Kidney tubule cell (primary cell): ENCODE measurements around the gene RAP1A.
"Not testable (repeated sequence)": the region's sequence is repeated elsewhere in the genome, so short reads cannot be mapped to it uniquely, and the experiment has no call there.

ENCODE experiments used
- DNase-seq: peaks from one replicate; pipeline ENCODE4 v3.0.0-alpha.2; 2018; ENCODE audit warnings: low spot score

The RAP1A gene

GRCh38 chr1:111597426-111597825 lies 22.2 kb upstream of the RAP1A start:
- no peak for DNase-seq

DNA sequence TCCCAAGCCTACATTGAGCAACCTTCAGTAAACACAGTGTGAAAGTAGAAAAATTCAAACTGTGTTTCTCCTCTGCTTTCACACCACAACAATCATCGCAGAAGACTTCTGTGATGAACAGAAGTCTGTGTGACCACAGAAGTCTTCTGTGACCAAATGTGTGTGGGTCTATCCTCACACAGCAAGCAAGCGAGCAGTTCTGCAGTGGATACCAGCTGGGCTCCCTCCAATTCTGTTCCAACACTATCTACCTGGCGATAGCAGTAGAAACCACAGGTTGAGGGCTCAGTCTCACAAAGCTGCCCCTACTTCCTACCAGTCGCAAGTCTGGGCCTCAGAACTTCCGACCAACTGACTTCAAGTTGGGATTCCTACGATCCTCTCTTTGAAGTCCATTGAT lies 21.0 kb upstream of the RAP1A start:
- no peak for DNase-seq

DNA sequence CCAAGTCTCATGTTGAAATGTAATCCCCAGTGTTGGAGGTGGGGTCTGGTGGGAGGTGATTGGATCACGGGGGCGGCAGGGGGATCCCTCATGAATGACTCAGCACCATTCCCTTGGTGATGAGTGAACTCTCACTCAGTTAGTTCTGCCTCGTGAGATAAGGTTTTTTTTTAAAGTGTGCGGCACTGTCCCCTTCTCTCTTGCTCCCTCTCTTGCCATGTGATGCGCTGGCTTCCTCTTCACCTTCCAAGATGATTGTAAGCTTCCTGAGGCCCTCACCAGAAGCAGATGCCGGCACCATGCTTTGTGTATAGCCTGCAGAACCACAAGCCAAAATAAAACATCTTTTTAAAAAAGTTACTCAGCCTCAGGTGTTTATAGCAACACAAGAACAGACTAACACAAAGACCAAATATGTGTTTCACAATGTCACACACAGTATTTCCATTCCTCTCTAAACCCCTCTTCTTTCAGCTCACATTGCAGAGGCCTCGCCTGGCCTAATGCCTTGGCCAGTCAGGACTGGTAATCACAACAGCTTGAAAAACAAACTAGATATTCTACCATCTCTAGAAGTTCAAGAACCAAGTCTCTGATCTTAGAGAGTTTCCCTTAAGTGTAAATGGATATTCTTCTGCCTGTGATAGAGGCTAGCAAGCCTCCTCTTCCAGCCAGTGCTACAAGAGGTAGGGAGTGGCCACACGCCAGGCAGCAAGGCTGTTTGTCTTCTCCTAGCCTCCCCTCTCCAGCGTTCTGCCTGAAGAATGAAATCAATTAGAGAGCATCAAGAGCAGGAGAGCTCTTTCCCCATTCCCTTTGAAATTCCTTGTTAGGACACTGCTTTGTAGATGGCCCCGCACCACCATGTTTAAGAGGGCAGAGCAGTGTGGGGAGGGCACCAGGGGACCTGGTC lies 19.6 kb upstream of the RAP1A start:
- no peak for DNase-seq

DNA sequence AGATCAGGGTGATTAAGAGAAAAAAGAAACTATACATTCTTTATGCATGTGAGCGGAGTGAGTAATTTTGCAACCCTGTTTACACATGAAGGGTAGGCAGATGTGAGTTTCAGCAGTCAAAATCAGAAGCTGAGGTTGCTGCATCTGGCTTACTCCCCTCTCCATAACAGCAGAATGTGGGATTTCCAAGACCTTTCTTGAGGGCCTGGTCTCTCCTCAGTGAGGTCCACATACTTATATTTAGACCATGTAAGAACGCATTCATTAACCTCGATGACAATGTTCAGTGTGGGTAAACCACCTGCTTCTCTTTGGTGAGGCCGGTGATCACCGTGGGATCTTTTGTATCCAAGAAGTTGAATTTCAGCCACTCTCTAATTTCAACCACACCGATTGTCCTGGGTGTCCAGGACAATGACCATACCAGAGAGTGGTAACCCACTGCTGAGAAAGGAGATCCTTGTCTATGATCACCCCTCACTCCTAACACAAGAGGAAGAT lies 18.7 kb upstream of the RAP1A start:
- DNase-seq = no peak

DNA sequence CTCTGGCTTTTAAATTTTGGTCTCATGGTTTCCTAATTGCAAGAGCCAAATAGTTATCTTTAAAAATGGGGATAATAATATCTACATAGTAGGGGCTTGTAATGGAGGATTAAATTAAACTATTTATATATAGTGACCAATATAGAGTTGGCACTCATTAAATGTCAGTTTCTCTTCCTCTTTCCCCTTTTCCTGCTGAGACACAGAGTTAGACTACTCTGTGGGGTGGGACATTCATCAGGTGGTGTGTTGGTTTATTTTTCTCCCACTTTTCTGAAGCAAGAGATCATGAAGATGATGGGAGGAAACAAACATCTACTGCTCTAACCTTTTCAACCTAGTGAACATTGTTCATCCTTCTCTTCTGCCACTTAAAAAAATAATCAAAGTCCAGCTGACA lies 17.3 kb upstream of the RAP1A start:
- DNase-seq = no peak

- DNase-seq = no peak
Measured at GRCh38 chr1:111602974-111603373, 16.6 kb upstream of the RAP1A start.

GRCh38 chr1:111603979-111604378 lies 15.6 kb upstream of the RAP1A start:
- no peak for DNase-seq

DNA sequence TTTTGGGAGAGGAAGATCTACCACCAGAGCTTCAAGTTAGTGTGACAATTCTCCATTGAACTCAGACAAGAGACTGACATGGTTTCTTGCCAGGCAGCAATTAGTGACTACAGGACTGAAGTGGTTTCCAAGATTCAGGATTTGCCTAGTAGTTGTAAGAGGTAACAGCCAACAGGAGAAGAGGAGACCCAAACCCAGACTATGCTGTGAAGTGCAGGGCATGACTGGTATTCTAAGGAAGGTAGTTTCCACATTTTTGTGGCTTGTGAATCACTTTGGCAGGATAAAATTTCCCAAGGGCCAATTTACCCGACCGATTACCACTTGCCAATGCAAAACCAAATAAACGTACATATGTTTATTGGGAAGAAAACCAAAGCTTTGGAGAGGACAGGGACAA lies 14.7 kb upstream of the RAP1A start:
- peak; percentile 88 for DNase-seq

DNA sequence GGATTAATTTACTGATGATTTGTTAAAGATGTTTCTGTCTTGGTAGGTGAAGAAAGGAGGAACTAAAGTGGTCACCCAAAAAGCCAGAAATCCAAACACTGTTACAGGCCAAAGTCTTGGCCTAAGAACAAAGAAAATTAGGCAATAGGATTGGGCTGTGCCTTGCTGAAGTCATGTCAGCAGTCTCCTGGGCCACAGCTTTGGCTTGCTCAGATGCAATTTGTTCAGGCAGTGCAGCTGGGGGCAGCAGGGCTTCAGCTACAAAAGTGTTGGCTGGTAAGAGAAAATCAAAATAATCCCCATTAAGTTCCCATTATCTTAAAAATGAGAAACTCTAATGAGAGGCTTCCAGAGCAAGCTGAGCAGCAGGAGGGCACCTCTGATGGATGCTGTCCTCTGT lies 14.0 kb upstream of the RAP1A start:
- no peak for DNase-seq

DNA sequence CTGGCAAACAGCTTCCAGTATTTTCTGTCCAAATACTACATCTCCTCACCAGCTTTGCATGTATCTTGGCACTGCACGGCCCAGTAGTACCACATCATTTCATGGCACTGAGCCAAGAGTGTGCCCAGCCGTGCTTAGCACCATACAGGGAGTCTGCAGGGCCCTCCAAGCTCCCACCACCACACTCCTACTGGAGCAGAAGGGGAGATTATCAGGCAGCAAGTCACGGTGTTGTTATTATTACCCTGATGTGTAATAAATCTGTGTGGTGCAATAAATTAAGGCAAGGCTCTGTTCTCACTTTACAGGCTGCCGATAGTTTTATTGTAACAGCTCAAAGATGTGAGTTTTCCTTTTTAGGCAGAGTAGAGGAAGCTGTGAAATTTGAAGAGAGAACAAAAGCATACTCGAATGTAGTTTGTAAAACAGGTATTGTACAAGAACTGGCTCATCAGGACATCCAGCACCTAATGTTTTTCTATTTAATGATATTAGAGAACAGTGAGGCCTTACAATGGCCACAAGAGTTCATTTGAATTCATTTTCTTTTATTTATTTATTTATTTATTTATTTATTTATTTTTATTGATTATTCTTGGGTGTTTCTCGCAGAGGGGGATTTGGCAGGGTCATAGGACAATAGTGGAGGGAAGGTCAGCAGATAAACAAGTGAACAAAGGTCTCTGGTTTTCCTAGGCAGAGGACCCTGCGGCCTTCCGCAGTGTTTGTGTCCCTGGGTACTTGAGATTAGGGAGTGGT lies 13.0 kb upstream of the RAP1A start:
- DNase-seq = peak; percentile 61

GRCh38 chr1:111608528-111608927 lies 11.1 kb upstream of the RAP1A start:
- not testable (repeated sequence) for DNase-seq

DNA sequence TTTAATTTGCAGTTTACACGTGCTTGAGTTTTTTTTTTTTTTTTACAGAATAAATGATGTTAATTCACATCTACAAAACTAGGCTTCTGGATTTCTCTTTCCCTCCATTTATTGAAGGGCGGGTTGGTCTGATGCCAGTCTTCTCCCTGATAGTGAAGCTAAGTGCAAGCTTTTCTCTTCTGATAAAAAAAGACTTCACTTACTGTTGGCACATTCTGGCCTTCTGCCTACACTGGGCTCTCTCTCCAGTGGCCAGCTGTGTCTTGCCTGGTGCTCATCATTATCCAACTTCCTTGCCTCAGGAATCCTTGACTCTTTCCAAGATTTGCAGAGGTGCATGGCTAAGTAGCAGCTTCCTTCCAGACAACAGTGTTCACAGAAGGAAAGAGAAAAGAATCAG lies 7.6 kb upstream of the RAP1A start:
- DNase-seq = no peak

DNA sequence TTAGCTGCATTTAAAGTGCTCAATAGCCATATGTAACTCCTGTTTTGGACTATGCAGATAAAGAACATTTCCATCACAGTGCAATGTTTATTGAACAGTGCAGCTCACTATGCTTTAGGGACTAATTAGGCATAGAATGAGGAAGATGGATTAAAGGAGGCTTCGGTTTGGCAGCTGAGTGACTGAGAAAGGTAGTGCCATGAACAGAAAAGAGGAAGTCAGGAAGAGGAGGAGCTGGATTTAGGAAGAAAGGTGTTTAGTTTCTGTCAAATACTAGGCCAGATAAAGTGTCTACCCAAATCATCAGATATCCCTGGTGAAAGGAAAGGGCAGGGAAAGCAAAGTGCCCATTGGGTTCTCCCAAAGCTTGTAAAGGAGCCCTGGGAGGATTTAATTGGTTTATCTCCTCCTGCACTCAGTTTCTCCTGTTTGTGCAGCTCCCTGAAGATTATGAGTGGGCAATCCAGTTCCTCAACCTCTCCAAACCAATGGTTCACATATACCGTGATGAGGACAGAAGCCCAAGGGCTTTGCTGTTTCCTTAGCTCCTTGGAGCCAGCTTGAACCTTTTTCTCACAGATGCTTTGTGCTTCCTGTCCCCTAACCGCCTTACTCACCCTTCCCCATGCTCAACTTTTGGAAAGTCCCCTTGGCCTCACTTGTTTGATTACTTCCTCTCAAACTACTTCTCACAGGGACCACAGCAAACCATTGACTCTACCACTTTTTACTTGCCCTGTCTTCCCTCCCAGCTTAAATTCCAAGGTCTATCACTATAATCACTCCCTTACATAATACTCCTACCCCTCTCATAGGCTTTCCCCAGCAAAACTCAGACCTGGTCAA lies 3.5 kb upstream of the RAP1A start:
- peak; percentile 49 for DNase-seq

- no peak for DNase-seq
Measured at GRCh38 chr1:111618081-111618480, 1.5 kb upstream of the RAP1A start.

GRCh38 chr1:111618961-111619634 lies 491 bp upstream of the RAP1A start:
- peak; percentile 17 for DNase-seq

DNA sequence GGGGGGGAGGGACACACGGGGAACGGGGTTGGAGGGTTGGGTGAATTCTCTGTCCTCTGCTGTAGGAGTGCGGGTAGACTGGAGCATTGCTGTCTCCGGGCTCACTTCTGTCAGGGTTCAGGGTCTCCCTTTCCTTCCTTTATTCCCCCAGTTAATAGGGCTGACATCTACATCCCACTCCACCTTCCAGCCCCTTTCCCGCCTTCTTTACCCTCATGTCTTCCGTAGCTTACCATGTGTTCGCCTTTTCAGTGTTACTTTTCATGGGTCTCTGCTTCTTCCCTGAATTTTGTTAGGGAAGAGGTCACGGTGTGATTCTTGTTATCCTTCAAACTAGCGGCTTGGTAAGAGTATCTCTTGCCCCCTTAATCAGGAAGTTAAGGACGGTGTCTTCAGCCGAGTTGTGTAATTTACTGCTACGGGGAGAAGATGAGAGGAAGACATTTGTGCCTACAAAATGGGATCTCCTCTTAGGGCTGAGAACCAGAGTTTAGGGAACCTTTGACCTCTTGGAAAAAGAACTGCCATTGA lies 917 bp downstream of the RAP1A start:
- DNase-seq = no peak

GRCh38 chr1:111621050-111621449 lies 1.5 kb downstream of the RAP1A start:
- DNase-seq = no peak

DNA sequence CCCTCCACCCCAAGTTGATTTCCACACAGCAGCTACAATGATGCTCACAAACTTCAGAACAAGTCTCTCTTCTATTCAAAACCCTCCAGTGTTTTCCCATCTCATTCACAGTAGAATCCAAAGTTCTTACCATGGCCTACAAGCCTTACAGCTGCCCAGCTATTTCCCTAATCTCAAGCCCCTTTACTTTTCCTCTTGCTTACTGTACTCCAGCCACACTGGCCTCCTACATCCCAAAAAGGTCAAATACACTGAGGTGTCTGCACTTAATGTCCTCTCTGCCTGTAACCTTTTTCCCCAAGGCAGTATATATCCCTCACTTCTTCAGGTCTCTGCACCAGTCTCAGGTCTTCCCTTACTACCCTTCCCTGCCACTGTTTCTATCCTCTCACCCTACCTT lies 2.6 kb downstream of the RAP1A start:
- no peak for DNase-seq

DNA sequence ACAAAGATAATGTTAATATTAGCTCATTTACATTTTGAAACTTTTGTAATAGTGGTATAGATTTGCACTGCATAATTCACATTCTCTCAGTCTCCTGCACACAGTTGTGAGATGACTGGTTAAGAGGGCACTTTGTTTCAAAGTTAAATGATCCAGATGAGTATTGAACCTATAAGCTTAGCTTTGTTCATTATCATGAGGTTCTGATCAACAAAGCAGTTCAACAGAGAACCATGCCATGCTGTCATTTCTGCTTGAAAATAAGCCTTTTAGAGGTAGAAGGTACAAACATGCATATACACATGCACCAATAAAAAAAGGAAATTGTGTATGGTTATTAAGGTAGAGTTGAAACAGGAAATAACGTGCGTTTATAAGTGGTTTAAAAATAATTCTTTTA lies 4.8 kb downstream of the RAP1A start:
- DNase-seq = no peak

GRCh38 chr1:111625276-111625675 lies 5.7 kb downstream of the RAP1A start:
- no peak for DNase-seq

- peak; percentile 43 for DNase-seq
Measured at GRCh38 chr1:111628153-111628552, 8.6 kb downstream of the RAP1A start.
